GM18502 (cell line): ENCODE results near the gene PLCG1.
A peak's percentile ranks its signal among the peaks of the same experiment; 100 is the strongest.

Source experiments
- ATAC-seq: cut with Tn5 transposase; IDR thresholded peaks from one replicate; pipeline ENCODE4 v1.9.1; 2021; ENCODE audit warnings: mild to moderate bottlenecking; ENCODE audit not compliant: unreplicated experiment, poor library complexity

The PLCG1 gene

DNA sequence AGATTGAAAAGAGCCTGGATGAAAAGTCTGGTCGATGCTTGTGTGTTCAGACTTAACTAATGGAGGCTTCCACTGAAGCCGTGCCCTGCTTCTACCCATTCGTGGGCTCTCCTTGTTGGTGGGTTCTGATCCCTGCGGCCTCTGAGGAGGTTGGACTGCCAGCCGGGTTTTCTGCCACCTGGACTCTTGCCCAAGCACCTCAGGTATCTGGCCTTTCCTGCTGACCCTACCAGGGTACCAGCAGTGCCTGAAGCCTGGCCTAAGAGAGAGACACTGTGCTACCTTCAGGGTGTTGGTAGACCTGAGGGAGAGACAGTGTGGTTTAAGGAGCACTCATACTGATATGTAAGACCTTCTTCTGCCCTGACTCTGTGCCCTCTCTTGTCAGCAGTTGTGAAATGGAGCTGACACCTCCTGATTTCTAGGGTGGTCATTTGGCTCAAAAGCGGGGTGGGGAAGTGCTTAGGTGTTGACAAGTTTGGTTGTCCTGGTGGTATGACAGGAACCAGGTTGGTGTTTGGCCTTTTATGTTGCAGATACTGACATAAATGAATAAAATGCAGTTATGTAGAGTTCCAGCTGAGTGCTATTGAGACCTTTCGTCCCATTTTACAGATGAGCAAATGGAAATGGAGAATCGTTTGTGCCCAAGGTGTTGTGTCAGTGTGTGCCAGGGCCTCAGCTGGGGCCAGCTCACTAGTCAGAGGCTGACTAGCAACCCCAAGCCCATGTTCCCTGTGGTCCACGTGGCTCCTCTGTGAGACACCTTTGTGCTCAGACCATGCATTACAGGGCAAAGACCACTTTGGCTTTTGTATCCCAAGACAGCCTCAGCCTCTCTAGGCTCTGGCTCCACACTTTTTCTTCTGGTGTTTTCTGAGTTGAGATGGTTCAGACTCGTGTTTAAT is 3.1 kb downstream of the PLCG1 start:
- no peak for ATAC-seq

DNA sequence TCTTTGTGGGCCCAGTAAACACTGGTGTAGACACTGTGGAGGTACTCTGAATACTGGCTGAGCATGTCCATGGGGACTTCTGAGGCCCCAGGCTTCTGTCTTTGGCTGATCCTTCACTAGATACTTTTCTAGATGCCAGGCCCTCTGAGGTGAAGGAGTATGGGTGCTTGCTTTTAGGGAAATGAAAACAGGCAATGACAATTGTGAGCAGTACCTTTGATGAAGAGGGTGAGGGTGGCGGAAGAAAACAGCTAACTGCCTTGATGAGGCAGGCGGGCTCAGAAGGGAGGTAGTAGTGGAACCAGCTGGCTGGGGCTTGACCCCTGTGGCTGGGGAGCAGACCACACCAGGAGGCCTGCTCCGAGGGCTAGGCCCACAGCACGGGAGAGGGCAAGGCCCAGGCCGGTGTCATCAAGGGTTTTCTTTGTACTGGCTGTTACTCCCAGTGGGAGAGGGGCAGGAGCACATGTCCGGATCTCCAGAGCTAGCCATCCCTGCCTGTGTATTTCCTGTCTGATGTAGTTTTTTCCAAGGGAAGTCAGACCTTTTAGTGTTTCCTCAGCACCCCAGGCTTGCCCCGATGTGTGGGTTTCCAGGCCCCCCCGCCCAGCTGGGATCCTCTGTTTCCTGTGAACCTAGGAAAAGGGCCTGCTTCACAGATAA is 3.9 kb downstream of the PLCG1 start:
- ATAC-seq = no peak

- ATAC-seq = no peak
Measured at GRCh38 chr20:41142245-41142644, 4.9 kb downstream of the PLCG1 start.

- ATAC-seq = peak; percentile 43
Measured at GRCh38 chr20:41142919-41143318, 5.6 kb downstream of the PLCG1 start.

GRCh38 chr20:41143354-41143753 is 6.0 kb downstream of the PLCG1 start:
- no peak for ATAC-seq

- no peak for ATAC-seq
Measured at GRCh38 chr20:41145317-41145716, 8.0 kb downstream of the PLCG1 start.

DNA sequence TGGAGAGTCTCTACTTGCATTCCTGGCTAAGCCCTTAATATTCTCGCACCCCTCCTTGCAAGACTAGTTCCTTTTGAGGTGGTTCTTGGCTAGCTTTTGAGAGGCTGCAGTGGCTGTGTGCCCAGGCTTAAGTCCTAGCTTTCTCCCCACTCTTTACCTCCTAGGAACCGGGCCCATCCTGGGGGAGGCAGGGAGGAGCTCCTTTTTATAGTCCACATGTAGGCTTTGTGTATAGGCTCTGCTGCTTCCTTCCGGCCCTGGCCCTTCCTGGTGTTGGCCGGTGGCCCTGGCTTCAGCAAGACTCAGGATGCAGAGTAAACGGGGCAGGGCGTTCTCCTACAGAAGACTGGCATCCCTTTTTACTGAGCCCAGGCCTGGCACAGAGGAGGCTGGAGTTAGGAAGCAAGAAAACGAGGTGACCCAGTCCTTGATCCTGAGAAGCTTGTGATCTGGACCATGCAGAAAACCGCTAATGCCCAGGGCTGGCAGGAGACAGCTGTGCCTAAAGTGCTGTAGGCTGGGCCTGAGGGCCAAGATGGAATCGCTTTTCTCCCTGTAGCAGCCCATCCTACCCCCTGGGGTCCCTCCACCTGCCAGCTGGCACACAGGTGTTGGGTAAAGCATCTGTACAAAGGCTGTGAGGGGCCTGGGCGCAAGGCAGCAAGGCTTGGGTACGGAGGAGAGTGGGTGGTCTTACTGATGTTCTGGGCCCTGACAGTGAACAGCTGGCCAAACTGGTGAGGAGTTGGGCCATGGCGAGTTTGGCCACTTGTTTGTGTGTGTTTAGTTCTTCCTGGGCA is 8.7 kb downstream of the PLCG1 start:
- ATAC-seq = no peak

DNA sequence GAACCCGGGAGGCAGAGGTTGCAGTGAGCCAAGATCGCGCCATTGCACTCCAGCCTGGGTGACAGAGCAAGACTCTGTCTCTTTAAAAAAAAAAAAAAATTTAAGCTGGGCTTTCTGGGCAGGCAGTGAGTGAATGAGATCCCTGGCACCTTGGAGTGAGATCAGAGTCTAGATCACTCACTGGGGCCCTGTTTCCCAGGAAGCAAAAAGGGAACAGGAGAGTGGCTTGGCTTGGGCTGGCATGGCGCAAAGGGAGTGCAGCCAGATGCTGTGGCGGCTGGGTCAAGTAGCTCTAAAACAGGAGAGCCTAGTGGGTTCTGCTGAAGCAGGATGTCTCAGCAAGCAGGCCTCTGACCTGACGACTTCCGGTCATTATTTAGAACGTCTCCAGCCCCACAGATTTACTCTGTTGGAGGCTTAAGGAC is 10.4 kb downstream of the PLCG1 start:
- ATAC-seq = no peak

DNA sequence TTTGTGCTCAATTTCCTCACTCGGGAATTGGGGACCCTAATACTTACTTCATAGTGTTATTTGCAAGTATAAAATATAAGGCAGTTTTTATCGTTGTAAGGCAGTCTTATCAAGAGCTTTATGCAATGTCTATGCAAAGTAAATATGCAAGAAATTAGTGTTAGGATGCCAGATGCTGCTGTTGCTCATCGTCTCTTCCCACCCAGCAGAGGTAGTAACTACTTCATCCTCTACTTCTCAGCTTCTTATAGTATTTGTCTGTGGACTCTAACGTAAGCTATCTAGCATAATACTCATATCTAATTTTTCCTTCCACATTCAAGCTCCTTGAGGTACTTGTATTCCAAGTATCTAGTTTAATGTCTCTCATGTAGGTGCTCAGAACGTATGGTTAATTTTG is 11.6 kb downstream of the PLCG1 start:
- no peak for ATAC-seq

- ATAC-seq = no peak
Measured at GRCh38 chr20:41150664-41151063, 13.3 kb downstream of the PLCG1 start.

DNA sequence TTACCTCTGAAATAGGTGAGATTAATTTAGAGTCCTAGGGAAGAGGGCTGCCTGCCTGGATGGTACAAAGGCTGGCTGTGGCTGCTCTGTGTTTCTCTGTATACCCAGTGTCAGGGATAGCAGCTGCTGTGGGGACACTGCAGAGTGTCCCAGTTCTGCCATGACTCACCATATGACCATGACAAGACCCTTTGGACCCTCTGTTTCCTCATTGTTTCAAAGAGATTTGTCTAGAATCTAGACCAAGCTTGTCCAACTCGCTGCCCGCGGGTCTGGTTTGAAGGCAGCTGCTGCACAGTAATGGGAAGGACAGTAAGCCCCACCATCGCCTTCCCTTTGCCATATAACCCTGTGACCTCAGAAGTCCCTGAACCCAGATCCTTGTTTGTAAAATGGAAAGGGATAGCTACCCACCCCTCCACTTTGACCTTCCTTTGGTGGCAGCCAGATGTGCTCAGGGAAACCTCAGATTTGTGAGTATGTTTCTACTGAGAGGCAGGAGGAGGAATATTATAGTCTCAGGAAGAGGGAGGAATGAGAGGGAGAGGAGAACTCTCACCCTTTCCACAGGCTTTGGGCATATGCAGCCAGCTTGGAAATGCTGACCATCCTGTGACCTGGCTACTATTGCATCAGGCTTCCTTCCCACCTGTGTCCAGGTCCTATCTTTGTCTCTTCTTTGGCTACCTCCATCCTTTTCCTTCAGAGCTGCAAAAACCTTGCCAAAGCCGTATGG is 14.0 kb downstream of the PLCG1 start:
- no peak for ATAC-seq

GRCh38 chr20:41152108-41152757 is 14.9 kb downstream of the PLCG1 start:
- no peak for ATAC-seq

DNA sequence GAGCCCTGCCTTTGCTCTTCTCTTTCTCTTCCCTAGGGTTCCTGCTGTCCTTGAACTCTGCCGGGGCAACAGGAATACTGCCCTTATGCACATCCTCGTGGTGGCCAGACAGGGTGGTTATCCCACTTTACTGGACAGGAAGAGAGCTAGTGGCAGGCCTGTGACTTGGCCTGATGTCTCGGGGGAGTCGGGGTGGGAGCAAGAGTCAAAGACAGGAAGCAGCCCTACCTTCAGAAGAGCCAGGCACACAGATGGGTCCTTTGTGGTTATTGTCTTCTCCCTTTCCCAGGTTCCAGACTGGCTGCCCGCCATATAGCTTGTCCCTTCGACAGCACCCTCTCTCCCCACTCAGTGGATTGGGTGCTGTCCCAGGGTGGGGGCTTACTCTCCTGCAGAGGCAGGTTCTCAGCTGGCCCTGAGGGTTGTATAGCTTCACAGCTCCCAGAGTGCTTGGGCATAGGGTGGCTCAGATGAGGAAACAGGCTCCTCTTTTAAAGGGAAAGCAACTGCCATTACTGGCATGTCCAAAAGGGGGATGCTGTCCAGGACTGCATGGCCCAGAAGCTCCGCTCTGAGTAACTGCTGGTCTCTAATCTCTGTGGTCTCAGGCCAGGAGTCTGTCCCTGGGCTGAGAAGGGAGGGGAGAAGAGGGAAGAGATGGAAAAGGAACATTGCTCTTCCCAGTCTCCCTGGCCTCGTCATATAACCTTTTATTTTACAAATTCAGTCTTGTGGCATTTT is 17.3 kb downstream of the PLCG1 start:
- no peak for ATAC-seq

- ATAC-seq = no peak
Measured at GRCh38 chr20:41155261-41155660, 17.9 kb downstream of the PLCG1 start.

DNA sequence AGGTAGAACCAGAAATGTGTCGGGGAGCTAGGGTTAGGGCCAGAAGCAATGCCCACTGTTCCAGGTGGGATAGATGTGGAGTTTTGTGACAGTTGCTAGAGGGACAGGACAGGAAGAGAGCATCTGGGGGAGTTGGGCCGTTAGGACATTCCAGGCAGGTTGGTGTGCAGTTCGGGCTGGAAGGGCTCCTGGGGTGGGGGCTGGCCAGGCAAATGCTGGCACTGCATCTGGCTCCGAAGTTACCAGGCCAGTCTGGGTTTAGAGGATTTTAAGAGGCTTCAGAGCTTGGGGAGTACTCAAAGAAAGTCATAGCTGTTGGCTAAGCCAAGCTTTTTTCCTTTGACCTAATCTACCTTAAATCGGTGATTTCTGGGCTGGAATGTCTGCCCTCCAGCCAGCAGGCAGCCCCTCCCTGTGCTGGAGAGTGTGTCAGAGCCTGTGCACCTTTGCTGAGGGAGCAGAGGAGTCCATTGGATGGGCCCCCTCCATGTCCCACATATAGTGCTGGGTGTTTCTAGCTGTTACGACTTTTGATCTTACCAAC is 20.8 kb downstream of the PLCG1 start:
- no peak for ATAC-seq

- ATAC-seq = no peak
Measured at GRCh38 chr20:41159547-41159946, 22.2 kb downstream of the PLCG1 start.

DNA sequence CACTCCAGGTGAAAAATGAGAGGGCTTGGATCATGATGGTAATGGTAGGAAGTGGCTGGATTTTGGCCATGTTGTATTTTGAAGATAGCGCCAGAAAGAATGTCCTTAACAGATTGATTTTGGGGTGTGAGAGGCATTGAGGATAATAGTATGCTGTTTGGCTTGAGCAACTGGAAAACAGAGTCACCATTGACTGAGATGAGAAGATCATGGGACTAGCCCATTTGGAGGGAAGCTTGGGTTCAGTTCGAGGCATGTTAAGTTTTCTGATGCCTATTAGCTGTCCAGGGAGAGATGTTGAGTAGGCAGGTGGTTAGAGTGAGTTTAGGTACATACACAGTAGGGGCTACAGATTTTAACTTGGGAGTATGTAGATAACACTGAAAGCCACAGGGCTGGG is 23.3 kb downstream of the PLCG1 start:
- no peak for ATAC-seq

DNA sequence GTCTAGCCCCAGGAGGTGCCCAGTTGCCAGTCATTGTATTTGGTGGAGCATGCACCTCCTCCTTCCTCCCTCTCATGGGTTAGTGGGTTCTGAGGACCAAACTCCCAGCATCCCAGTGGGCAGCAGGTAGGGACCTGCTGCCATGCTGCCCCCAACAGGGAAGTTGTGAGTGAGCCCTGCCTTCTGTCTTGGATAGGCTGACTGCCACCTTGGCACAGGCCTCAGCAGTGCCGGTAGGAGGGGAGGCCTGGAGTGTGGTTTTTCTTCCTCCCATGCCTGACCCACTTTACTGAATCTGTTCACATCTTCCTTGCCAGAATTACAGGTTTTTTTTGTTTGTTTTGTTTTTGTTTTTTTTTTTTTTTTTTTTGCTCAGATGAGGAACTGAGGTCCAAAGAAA is 24.5 kb downstream of the PLCG1 start:
- ATAC-seq = no peak

GRCh38 chr20:41162396-41162795 is 25.1 kb downstream of the PLCG1 start:
- ATAC-seq = no peak
